Pons (tissue), 1 donor: Measurements from ENCODE around the gene ANKRD12.

ENCODE experiments used
- DNase-seq: peaks from one replicate; pipeline ENCODE4 v3.0.0-alpha.2; 2016; ENCODE audit warnings: low spot score

ANKRD12 gene

DNA sequence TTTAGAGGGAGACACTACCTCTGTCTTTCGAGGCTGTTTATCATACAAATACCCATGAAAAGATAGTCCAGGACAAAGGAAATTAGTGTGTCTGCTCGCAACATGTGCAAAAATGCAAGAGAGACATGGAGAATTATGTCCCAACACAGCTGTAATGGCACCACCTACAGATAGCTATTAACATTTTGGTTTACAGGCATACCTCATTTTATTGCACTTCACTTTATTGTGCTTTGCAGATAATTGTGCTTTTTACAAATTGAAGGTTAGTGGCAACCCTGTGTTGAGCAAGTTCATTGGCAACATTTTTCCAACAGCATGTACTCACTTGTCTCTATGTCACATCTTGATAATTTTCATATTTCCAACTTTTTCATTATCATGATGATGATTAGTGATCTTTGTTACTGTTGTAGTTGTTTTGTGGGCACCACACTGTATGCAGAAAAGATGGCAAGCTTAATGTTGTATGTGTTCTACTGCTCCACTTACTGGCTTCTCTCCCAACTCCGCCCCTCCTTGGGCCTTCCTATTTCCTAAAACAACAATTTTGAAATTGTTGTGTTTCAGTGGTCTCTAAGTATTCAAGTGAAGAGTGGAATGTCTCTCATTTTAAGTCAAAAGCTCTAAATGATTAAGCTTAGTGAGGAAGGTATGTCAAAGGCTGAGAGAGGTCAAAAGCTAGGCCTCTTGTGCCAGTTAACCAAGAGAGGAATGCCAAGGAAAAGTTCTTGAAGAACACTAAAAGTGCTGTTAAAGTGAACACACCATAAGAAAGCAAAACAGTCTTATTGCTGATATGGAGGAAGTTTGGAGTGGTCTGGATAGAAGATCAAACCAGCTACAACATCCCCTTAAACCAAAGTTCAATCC is 52.0 kb downstream of the ANKRD12 start:
- no peak for DNase-seq

DNA sequence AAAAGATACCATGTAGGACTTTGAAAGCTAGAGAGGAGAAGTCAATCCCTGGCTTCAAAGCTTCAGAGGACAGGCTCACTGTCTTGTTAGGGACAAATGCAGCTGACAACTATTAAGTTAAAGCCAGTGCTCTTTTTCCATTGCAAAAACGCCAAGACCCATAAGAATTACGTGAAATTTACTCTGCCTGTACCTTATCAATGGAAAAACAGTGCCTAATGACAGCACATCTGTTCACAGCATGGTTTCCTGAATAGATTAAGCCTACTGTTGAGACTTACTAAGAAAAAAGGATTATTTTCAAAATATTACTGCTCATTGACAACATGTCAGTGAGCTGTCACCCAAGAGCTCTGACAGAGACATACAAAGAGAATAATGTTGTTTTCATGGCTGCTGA is 52.9 kb downstream of the ANKRD12 start:
- no peak for DNase-seq

- DNase-seq: no peak
Observed at GRCh38 chr18:9191658-9192256, 55.2 kb downstream of the ANKRD12 start.

DNA sequence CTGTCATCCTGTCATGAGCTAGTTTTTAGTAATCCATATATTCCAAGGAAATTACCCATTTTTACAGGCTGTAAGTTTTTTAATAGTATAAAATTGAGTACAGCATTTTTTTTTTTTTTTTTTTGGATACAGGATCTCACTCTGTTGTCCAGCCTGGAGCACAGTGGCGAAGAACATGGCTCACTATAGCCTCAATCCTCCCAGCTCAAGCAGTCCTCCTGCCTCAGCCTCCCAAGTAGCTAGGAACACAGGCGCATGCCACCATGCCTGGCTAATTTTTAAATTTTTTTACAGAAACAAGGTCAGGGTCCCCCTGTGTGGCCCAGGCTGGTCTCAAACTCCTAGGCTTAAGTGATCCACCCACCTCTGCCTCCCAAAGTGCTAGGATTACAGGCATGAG is 56.5 kb downstream of the ANKRD12 start:
- DNase-seq: no peak

GRCh38 chr18:9196568-9196967 is 60.0 kb downstream of the ANKRD12 start:
- DNase-seq: no peak

- DNase-seq: no peak
Observed at GRCh38 chr18:9199681-9200080, 63.1 kb downstream of the ANKRD12 start.

DNA sequence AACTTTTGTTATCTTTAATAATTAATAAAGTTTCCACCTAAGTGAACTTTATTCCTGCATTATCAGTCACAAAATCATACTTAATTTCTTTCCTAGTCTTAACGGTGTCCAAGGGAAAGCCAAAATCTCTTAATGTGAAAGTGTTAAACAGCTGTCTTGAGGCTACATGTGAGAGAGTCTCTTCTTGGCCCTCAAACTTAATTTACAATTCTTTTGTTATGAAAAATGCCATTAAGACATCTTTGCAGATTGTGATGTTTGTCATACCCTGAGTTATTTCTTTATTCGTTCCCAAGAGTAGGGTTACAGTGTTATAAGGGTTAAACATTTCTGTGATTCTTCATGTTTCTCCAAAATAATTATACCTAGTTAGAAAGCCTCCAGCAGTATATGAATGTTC is 64.6 kb downstream of the ANKRD12 start:
- DNase-seq: no peak

GRCh38 chr18:9204659-9205058 is 68.1 kb downstream of the ANKRD12 start:
- DNase-seq: no peak

DNA sequence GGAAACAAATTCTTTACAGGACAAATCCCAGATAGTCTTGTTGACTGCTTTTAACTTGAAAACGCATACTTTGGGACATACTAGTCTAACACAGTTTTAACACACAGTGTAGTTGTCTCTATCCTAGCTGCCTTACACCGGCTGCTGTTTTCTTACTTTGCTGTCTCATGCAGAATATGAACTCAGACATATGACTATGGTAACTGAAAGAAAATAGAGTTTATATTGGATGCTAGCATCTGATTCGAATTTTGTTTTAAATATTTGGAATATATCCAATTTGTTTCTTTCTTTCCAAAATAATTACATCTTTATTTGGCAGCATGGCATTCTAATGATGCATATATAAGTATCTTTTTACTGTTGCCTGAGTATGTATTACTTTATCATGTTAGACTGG is 69.8 kb downstream of the ANKRD12 start:
- no peak for DNase-seq

DNA sequence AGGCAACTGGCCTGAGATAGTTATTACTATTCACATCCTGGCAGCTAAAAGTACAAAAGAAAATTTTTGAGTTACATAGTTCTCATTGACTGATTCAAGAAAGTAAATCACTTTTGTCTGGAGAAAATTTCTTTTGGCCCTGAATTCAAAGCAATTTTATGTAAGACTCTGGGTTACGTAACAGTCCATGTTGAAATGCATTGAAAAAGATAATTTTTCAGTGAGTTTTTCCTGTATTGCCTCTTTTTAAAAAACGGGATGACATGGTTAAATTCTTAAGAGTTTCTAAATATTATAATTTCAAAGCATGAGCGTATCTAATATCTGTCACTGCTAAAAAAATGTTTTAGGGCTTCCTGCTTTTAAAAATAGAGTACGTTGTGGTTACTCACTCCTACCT is 72.7 kb downstream of the ANKRD12 start:
- DNase-seq: no peak

DNA sequence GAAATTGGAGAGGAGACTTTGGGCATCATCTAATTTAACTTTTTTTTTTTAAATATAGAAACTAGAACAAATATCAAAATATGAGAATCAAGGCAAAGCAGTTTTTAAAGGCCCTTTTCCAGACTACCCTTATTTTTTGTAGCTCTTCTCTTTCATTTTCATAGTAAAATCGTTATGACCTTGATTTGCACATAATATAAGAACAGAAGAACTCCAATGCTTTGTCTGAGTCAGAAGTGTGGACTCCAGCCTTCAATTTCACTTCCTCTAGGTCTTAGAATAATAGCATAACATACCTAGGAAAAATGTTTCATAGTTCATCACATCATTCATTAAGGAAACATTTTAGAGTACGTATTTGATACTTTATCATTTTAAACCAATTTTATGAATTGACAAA is 74.4 kb downstream of the ANKRD12 start:
- DNase-seq: no peak

DNA sequence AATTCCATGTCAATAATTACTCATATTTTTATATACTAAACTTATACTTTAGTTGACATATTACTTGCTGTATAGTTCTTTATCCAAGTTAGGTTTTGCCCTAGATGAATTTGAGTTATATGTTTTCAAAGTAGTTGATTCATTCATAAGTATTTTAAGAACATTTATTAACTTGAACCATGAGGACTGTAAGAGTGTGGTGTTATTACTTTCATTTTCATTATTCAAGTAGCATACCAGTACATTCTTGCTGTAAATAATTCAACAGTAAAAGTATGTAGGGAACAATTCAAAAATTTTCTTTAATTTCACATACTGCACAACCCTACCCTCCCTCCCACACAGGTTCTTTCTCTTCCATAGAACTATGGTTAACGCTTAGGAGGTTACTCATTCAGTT is 75.4 kb downstream of the ANKRD12 start:
- DNase-seq: no peak

GRCh38 chr18:9215221-9215933 is 78.8 kb downstream of the ANKRD12 start:
- DNase-seq: no peak

GRCh38 chr18:9216459-9216858 is 79.9 kb downstream of the ANKRD12 start:
- DNase-seq: no peak

DNA sequence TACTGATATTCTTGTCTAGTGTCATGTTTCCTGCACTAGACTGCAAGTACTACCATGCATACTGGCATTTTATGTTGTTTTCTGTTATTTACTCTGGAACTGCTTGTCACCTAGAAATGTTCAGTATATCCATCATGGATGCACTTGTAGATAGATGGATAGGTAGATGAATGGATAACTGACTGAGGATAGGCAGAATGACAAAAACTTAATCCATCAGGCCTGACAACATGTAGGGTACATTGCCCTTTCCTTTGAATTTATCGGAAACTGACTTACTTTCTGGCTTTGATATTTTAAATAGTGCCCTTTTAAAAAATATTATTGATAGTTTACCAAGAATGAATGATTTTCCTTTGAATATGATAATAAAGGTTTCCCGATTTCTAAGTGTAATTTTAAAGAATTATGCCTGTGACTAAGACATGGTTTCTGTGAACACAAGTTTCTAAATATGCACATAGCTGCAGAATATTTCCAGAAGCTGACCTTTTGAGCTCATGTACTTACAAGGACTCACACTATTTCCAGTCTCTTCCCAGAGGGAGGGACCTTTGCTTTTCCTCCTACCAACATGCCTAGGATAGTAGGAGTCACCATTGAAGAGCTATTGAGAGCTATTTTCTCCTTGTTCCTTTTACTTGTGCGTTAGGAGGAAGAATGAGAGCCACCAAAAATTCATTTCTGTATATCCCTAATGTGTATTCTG is 81.3 kb downstream of the ANKRD12 start:
- DNase-seq: no peak

- no peak for DNase-seq
Observed at GRCh38 chr18:9221040-9221439, 84.5 kb downstream of the ANKRD12 start.

DNA sequence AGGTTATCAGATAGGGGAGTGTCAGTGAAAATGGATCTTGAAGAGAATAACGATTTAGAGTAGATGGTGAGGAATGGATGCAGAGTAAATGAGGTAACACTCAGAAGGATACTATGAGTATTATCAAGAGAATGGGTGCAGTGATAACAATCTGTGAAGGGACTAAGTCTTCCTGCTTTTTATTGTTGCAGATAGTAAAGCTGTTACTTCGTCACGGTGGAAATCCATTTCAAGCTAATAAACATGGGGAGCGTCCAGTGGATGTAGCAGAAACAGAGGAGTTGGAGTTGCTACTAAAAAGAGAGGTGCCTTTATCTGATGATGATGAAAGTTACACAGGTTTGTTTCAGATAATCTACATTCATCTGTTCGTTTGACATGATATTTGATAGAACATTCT is 85.1 kb downstream of the ANKRD12 start:
- no peak for DNase-seq

GRCh38 chr18:9223356-9223755 is 86.8 kb downstream of the ANKRD12 start:
- no peak for DNase-seq

DNA sequence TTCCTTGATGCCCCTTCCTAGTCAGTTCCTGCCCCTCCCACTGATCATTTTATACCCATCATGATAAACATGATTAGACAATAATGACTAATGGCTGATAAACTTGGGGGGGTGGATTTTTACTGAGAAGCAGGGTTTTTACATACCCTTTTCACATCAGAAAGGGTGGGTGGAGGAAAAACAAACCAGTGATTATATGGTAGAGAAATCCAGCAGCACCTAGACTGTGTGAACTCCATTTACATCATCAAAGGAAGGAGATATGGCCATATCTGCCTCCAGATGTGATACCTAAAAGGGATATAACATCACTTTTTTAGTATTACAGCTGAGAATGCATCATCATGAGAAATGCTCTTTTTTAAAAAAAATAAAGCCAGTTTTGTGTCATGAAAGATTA is 89.9 kb downstream of the ANKRD12 start:
- no peak for DNase-seq

- no peak for DNase-seq
Observed at GRCh38 chr18:9231852-9232486, 95.4 kb downstream of the ANKRD12 start.

DNA sequence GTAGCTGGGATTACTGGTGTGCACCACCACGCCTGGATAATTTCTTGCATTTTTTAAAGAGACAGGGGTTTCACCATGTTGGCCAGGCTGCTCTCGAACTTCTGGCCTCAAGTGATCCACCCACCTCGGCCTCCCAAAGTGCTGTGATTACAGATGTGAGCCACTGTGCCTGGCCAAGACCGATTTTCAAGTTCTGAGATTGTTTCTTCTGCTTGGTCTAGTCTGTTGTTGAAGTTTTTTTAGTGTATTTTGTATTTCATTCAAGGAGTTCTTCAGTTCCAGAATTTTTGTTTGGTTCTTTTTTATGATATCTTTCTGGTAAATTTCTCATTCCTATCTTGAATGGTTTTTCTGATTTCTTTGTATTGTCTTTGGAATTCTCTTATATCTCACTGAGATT is 96.4 kb downstream of the ANKRD12 start:
- no peak for DNase-seq
